Breast epithelium (tissue), 3 donors: ENCODE results near the gene CNBP.

Experiments
- POLR2A ChIP-seq: fragments of 450-650 bp; IDR thresholded peaks from one replicate; pipeline ENCODE4 v1.6.1; 2016; ENCODE audit warnings: antibody characterized with exemption, mild to moderate bottlenecking, moderate library complexity
- POLR2AphosphoS5 ChIP-seq, 3 donors: sonication (generic); formaldehyde crosslinking; IDR thresholded peaks; one replicate each; pipeline ENCODE4 v1.6.1; 2017; ENCODE audit warnings: antibody characterized with exemption in 3 of 3
- TF ChIP-seq, protein P1 (sequence below), 3 donors: fragments of 450-650 bp; IDR thresholded peaks; one replicate each; pipeline ENCODE4 v1.5.1; 2016 to 2017; ENCODE audit warnings: antibody characterized with exemption in 3 of 3, mild to moderate bottlenecking in 3 of 3, moderate library complexity in 3 of 3

- TF ChIP-seq, protein P1, sequence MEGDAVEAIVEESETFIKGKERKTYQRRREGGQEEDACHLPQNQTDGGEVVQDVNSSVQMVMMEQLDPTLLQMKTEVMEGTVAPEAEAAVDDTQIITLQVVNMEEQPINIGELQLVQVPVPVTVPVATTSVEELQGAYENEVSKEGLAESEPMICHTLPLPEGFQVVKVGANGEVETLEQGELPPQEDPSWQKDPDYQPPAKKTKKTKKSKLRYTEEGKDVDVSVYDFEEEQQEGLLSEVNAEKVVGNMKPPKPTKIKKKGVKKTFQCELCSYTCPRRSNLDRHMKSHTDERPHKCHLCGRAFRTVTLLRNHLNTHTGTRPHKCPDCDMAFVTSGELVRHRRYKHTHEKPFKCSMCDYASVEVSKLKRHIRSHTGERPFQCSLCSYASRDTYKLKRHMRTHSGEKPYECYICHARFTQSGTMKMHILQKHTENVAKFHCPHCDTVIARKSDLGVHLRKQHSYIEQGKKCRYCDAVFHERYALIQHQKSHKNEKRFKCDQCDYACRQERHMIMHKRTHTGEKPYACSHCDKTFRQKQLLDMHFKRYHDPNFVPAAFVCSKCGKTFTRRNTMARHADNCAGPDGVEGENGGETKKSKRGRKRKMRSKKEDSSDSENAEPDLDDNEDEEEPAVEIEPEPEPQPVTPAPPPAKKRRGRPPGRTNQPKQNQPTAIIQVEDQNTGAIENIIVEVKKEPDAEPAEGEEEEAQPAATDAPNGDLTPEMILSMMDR (IDR thresholded peaks at IDR 0.05) = no peak
- TF ChIP-seq POLR2AphosphoS5 (IDR thresholded peaks at IDR 0.05) = no peak
- no peak for TF ChIP-seq POLR2A
These were observed 51.4 kb downstream of the CNBP start for GRCh38 chr3:129132097-129132866.
